Left ventricle myocardium inferior (tissue), 1 donor: ENCODE data around the gene MMEL1. TPM values are rescaled to one million over a fixed set of nuclear protein-coding genes. Genes with fewer than 3 reads are reported as not detected.

Experiments
- DNase-seq: peaks from one replicate; pipeline ENCODE4 v3.0.0-alpha.2; 2020
- H3K27ac ChIP-seq: fragments of 200-600 bp; replicated peaks from 2 replicates; pipeline ENCODE4 v1.8.0; 2021
- H3K27me3 ChIP-seq: fragments of 200-600 bp; 2 replicates; pipeline ENCODE4 v1.8.0; 2021; ENCODE audit warnings: low read depth
- H3K36me3 ChIP-seq: fragments of 200-600 bp; 2 replicates; pipeline ENCODE4 v1.8.0; 2021
- H3K4me1 ChIP-seq: fragments of 200-600 bp; 2 replicates; pipeline ENCODE4 v1.8.0; 2021
- H3K4me3 ChIP-seq: fragments of 200-600 bp; 2 replicates; pipeline ENCODE4 v1.8.0; 2021; ENCODE audit warnings: mild to moderate bottlenecking, moderate library complexity
- H3K9me3 ChIP-seq: fragments of 200-600 bp; replicated peaks from 2 replicates; pipeline ENCODE4 v1.8.0; 2021
- intact Hi-C: fragments of 100-400 bp; cut with micrococcal nuclease; formaldehyde crosslinking; loops from one replicate; pipeline ENCODE4 v1.11.0; 2022
- total RNA-seq: library from RNA; stranded (reverse); fragmentation: NEBNext Ultra II Directional; extraction: Animal tissue kit (Norgen Biotek cat#: 25700); gene quantifications from one replicate; pipeline ENCODE4 v1.2.1, GENCODE V29; 2021
- TF ChIP-seq, protein P1 (sequence below): fragments of 200-600 bp; IDR thresholded peaks from 2 replicates; pipeline ENCODE4 v1.8.0; 2021; ENCODE audit warnings: antibody characterized with exemption, mild to moderate bottlenecking, borderline replicate concordance
- donor health status: DM: no; HTN: yes; CAD: no; lungs with severe emphysema.

MMEL1 gene
- total RNA-seq, 1 donor from 2014 or later: 0.82 TPM

GRCh38 chr1:2589431-2590232, 43.2 kb downstream of the MMEL1 start:
- Histone ChIP-seq H3K27ac (no peak overlapping the region), H3K36me3 (peaks cover 10% of the 10 kb centered on the region), H3K4me3 (no peak overlapping the region), H3K4me1 (peaks cover 46% of the 10 kb centered on the region), H3K9me3 (no peaks in the 10 kb centered on the region), H3K27me3 (peaks cover 18% of the 10 kb centered on the region)
- TF ChIP-seq, protein P1, sequence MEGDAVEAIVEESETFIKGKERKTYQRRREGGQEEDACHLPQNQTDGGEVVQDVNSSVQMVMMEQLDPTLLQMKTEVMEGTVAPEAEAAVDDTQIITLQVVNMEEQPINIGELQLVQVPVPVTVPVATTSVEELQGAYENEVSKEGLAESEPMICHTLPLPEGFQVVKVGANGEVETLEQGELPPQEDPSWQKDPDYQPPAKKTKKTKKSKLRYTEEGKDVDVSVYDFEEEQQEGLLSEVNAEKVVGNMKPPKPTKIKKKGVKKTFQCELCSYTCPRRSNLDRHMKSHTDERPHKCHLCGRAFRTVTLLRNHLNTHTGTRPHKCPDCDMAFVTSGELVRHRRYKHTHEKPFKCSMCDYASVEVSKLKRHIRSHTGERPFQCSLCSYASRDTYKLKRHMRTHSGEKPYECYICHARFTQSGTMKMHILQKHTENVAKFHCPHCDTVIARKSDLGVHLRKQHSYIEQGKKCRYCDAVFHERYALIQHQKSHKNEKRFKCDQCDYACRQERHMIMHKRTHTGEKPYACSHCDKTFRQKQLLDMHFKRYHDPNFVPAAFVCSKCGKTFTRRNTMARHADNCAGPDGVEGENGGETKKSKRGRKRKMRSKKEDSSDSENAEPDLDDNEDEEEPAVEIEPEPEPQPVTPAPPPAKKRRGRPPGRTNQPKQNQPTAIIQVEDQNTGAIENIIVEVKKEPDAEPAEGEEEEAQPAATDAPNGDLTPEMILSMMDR: no peak
- intact Hi-C loops: no loop called here
- no peak for DNase-seq

GRCh38 chr1:2588661-2589430, 44.0 kb downstream of the MMEL1 start:
- DNase-seq: no peak
- TF ChIP-seq, protein P1: no peak
- peaks cover 10% of the 10 kb centered on the region for H3K36me3 ChIP-seq
- intact Hi-C loops: no loop called here
- no peaks in the 10 kb centered on the region for H3K9me3 ChIP-seq
- peaks cover 43% of the 10 kb centered on the region for H3K4me1 ChIP-seq
- peaks cover 10% of the 10 kb centered on the region for H3K27me3 ChIP-seq
- no peak overlapping the region for H3K4me3 ChIP-seq
- H3K27ac ChIP-seq: no peak overlapping the region

- intact Hi-C loops: no loop called here
- Histone ChIP-seq H3K9me3 (no peaks in the 10 kb centered on the region), H3K36me3 (peaks cover 10% of the 10 kb centered on the region), H3K27ac (no peak overlapping the region), H3K27me3 (peaks cover 2% of the 10 kb centered on the region), H3K4me3 (peak overlapping the region; percentile 86), H3K4me1 (peaks cover 35% of the 10 kb centered on the region)
- no peak for DNase-seq
- TF ChIP-seq, protein P1: no peak
Observed at GRCh38 chr1:2587860-2588571, 44.8 kb downstream of the MMEL1 start.

DNA sequence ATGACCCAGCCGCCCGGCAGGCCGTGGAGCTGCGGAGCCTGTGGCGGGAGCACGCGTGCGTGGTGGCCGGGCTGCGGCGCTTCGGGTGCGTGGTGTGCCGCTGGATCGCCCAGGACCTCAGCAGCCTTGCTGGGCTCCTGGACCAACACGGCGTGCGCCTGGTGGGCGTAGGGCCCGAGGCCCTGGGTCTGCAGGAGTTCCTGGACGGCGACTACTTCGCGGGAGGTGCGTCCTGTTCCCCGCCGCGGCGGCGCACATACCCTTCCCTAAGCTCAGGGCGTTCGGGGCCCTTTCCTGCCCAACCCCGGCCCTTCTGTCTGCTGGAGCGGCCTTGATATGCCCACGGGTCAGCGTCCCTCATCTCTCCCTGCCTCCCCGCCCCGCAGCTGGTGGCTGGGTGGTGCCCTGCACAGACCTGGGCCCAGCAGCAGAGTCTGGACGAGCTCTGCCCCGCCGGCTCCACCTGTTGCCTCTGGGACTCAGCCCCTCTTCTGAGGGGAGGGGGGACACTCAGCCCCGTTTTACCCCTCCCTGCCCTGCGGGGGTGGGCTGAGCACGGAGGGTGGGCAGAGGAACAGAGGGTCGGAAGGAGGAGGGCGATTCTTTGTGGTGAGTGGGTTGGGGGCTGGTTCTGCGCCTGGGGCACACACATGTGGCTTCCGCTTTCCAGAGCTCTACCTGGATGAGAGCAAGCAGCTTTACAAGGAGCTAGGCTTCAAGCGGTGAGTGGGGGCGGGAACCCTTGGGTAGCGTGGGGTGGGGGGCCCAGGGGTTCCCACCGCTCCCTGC, 45.6 kb downstream of the MMEL1 start:
- intact Hi-C loops: no loop called here
- DNase-seq: no peak
- peaks cover 35% of the 10 kb centered on the region for H3K4me1 ChIP-seq
- H3K36me3 ChIP-seq: peaks cover 10% of the 10 kb centered on the region
- H3K9me3 ChIP-seq: no peaks in the 10 kb centered on the region
- TF ChIP-seq, protein P1: no peak
- peak overlapping the region; percentile 98 for H3K27ac ChIP-seq
- peak overlapping the region; percentile 86 for H3K4me3 ChIP-seq
- H3K27me3 ChIP-seq: no peaks in the 10 kb centered on the region
